GM19193 (cell line): ENCODE results near the gene PLCG2.

Source experiments
- POLR2A ChIP-seq: IDR thresholded peaks from 4 replicates; pipeline ENCODE4 v1.6.1; 2011; ENCODE audit not compliant: insufficient read depth, insufficient read length; ENCODE audit errors: extremely low read depth

PLCG2 gene

GRCh38 chr16:81745704-81746558 lies 33.2 kb upstream of the PLCG2 start:
- TF ChIP-seq POLR2A: peak; percentile 66

- TF ChIP-seq POLR2A: no peak
Observed at GRCh38 chr16:81746566-81746965, 32.5 kb upstream of the PLCG2 start.

GRCh38 chr16:81748476-81749198 lies 30.5 kb upstream of the PLCG2 start:
- no peak for TF ChIP-seq POLR2A

GRCh38 chr16:81752225-81752875 lies 26.7 kb upstream of the PLCG2 start:
- peak; percentile 79 for TF ChIP-seq POLR2A

GRCh38 chr16:81752876-81753227 lies 26.2 kb upstream of the PLCG2 start:
- TF ChIP-seq POLR2A: no peak

- no peak for TF ChIP-seq POLR2A
Observed at GRCh38 chr16:81754858-81755257, 24.2 kb upstream of the PLCG2 start.

- no peak for TF ChIP-seq POLR2A
Observed at GRCh38 chr16:81755915-81756614, 23.0 kb upstream of the PLCG2 start.

- TF ChIP-seq POLR2A: no peak
Observed at GRCh38 chr16:81756615-81757356, 22.3 kb upstream of the PLCG2 start.

- no peak for TF ChIP-seq POLR2A
Observed at GRCh38 chr16:81758376-81758775, 20.7 kb upstream of the PLCG2 start.

GRCh38 chr16:81765111-81765919 lies 13.8 kb upstream of the PLCG2 start:
- TF ChIP-seq POLR2A: no peak

GRCh38 chr16:81765969-81766368 lies 13.1 kb upstream of the PLCG2 start:
- TF ChIP-seq POLR2A: no peak

- no peak for TF ChIP-seq POLR2A
Observed at GRCh38 chr16:81767987-81768592, 11.0 kb upstream of the PLCG2 start.

- no peak for TF ChIP-seq POLR2A
Observed at GRCh38 chr16:81770008-81770407, 9.1 kb upstream of the PLCG2 start.

- no peak for TF ChIP-seq POLR2A
Observed at GRCh38 chr16:81774348-81774747, 4.7 kb upstream of the PLCG2 start.

GRCh38 chr16:81775570-81775969 lies 3.5 kb upstream of the PLCG2 start:
- no peak for TF ChIP-seq POLR2A
